Trophoblast cell (in vitro differentiated cells and primary cell): Measurements from ENCODE around the gene TMEM213.

Experiments
- DNase-seq, 2 donors: peaks; one replicate each; pipeline ENCODE4 v3.0.0-alpha.2; 2016
- H2AFZ ChIP-seq: 2 replicates; pipeline ENCODE4 v1.6.1; 2013; ENCODE audit warnings: low read length, moderate library complexity, mild to moderate bottlenecking; ENCODE audit not compliant: insufficient read depth, poor library complexity
- H2AK5ac ChIP-seq: 2 replicates; pipeline ENCODE4 v1.6.1; 2013; ENCODE audit warnings: mild to moderate bottlenecking, low read length
- H2BK120ac ChIP-seq: 2 replicates; pipeline ENCODE4 v1.6.1; 2013; ENCODE audit warnings: low read length, mild to moderate bottlenecking, moderate library complexity; ENCODE audit not compliant: insufficient read depth, poor library complexity
- H2BK12ac ChIP-seq: 2 replicates; pipeline ENCODE4 v1.6.1; 2013; ENCODE audit warnings: mild to moderate bottlenecking, low read length, moderate library complexity
- H2BK5ac ChIP-seq: 2 replicates; pipeline ENCODE4 v1.6.1; 2013; ENCODE audit warnings: low read length, low read depth, moderate library complexity, mild to moderate bottlenecking; ENCODE audit not compliant: poor library complexity
- H3K14ac ChIP-seq: 2 replicates; pipeline ENCODE4 v1.6.1; 2013; ENCODE audit warnings: mild to moderate bottlenecking, low read length
- H3K18ac ChIP-seq: 2 replicates; pipeline ENCODE4 v1.6.1; 2013; ENCODE audit warnings: mild to moderate bottlenecking, low read length
- H3K23ac ChIP-seq: 2 replicates; pipeline ENCODE4 v1.6.1; 2013; ENCODE audit warnings: low read length
- H3K27ac ChIP-seq: 2 replicates; pipeline ENCODE4 v1.5.1; 2013; ENCODE audit warnings: low read depth, mild to moderate bottlenecking, inconsistent platforms, low read length, moderate library complexity
- H3K27me3 ChIP-seq: 2 replicates; pipeline ENCODE4 v1.6.1; 2013; ENCODE audit warnings: inconsistent platforms, mild to moderate bottlenecking, low read length, moderate library complexity; ENCODE audit not compliant: insufficient read depth
- H3K36me3 ChIP-seq, 2 experiments: 1 replicate in 1 of 2; 2 replicates in 1 of 2; pipeline ENCODE4 v1.6.1; 2013; ENCODE audit warnings: low read length in 2 of 2, mild to moderate bottlenecking in 2 of 2, moderate library complexity in 1 of 2; ENCODE audit not compliant: insufficient read depth in 2 of 2, control insufficient read depth in 1 of 2
- H3K4ac ChIP-seq: 2 replicates; pipeline ENCODE4 v1.6.1; 2013; ENCODE audit warnings: low read depth, mild to moderate bottlenecking, low read length, moderate library complexity
- H3K4me1 ChIP-seq, 2 experiments: 1 replicate in 1 of 2; 2 replicates in 1 of 2; pipeline ENCODE4 v1.6.1; 2013; ENCODE audit warnings: low read length in 2 of 2, mild to moderate bottlenecking in 2 of 2, moderate library complexity in 1 of 2; ENCODE audit not compliant: insufficient read depth in 2 of 2, control insufficient read depth in 1 of 2
- H3K4me2 ChIP-seq: 2 replicates; pipeline ENCODE4 v1.6.1; 2013; ENCODE audit warnings: inconsistent platforms, mild to moderate bottlenecking, low read length, moderate library complexity
- H3K4me3 ChIP-seq: 2 replicates; pipeline ENCODE4 v1.5.1; 2013; ENCODE audit warnings: mild to moderate bottlenecking, low read depth, low read length, inconsistent platforms
- H3K79me1 ChIP-seq: one replicate; pipeline ENCODE4 v1.6.1; 2013; ENCODE audit warnings: low read length
- H3K79me2 ChIP-seq: 2 replicates; pipeline ENCODE4 v1.6.1; 2013; ENCODE audit warnings: low read length, mild to moderate bottlenecking; ENCODE audit not compliant: control insufficient read depth, insufficient read depth, poor library complexity
- H3K9ac ChIP-seq: 2 replicates; pipeline ENCODE4 v1.6.1; 2013; ENCODE audit warnings: mild to moderate bottlenecking, low read length
- H3K9me3 ChIP-seq: 2 replicates; pipeline ENCODE4 v1.6.1; 2013; ENCODE audit warnings: low read depth, mild to moderate bottlenecking, control low read depth, inconsistent platforms, low read length; ENCODE audit not compliant: insufficient read depth
- H4K12ac ChIP-seq: 2 replicates; pipeline ENCODE4 v1.6.1; 2013; ENCODE audit warnings: low read depth, mild to moderate bottlenecking, low read length, moderate library complexity
- H4K8ac ChIP-seq: 2 replicates; pipeline ENCODE4 v1.6.1; 2013; ENCODE audit warnings: low read depth, mild to moderate bottlenecking, low read length, moderate library complexity
- H4K91ac ChIP-seq: one replicate; pipeline ENCODE4 v1.6.1; 2013; ENCODE audit warnings: low read depth, mild to moderate bottlenecking, low read length, moderate library complexity
- WGBS: extraction: QIAGEN DNeasy Blood & Tissue Kit; methylation state at CpG from one replicate; pipeline ENCODE4 v1.1.7; 2013; ENCODE audit warnings: missing lambda C conversion rate; ENCODE audit not compliant: insufficient read length, insufficient coverage; ENCODE audit errors: extremely low coverage; 5-methylcytosine and 5-hydroxymethylcytosine counted together

The TMEM213 gene

DNA sequence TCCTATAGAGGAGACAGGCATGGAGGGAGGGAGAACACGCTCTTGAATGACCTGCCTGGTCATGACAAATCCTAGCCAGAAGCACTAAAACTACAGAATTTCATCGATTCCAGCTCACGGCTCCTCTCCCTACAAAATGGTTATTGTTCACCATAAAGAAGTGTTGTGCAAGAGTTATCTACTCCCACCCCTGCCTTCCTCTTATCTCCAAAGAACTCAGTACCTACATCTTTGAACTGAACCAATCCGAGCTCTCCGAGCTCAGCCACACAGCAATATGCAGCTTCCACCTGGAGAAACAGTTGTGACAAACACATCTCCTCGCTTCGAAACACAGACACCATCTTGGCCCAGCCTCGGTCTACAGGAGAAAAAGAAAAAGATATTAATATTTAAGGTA lies 26.9 kb upstream of the TMEM213 start:
- Histone ChIP-seq H2BK5ac (no peak overlapping the region), H3K79me1 (no peaks in the 10 kb centered on the region), H3K14ac (no peak overlapping the region), H3K79me2 (no peaks in the 10 kb centered on the region), H3K9me3 (no peaks in the 10 kb centered on the region), H3K23ac (no peak overlapping the region), H3K9ac (no peak overlapping the region), H3K4me1 (peaks cover 6 to 8% of the 10 kb centered on the region in 2 experiments), H3K4ac (no peak overlapping the region), H3K27me3 (no peaks in the 10 kb centered on the region), H3K18ac (no peak overlapping the region), H2AFZ (no peak overlapping the region), H3K36me3 (no peaks in the 10 kb centered on the region), H3K4me3 (no peak overlapping the region), H2BK12ac (no peak overlapping the region), H3K4me2 (no peak overlapping the region), H4K12ac (no peak overlapping the region), H4K8ac (no peak overlapping the region), H4K91ac (no peak overlapping the region), H2AK5ac (no peak overlapping the region), H2BK120ac (no peak overlapping the region), H3K27ac (no peak overlapping the region)
- DNase-seq = no peak
- no CpG with 5 or more reads among the region's 8 CpGs for WGBS

DNA sequence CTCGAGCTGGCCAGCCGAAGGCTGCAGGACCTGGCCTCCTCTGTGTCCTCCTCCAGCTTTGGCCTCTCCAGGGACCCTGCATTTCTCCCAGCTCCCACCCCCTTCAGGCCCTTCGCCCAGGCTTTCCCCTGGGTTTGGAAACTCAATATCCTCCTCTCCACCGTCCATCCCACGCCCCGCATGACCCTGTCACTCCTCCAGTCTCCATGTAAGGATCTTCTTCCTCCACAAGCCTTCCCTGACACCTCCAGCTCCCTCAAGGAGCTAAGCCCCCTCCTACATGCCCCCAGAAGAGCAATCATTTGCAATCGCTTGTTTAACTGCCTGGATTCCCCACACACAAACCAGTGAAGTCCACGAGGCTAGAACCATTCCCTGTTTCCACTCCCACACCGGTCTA lies 24.6 kb upstream of the TMEM213 start:
- Histone ChIP-seq H2AK5ac (no peak overlapping the region), H2BK12ac (no peak overlapping the region), H4K8ac (no peak overlapping the region), H3K9ac (no peak overlapping the region), H3K18ac (no peak overlapping the region), H2BK5ac (no peak overlapping the region), H3K36me3 (no peaks in the 10 kb centered on the region), H3K23ac (no peak overlapping the region), H3K4me2 (no peak overlapping the region), H3K9me3 (no peaks in the 10 kb centered on the region), H3K27me3 (no peaks in the 10 kb centered on the region), H2AFZ (no peak overlapping the region), H3K4me1 (peaks cover 8% of the 10 kb centered on the region in 2 experiments), H3K14ac (no peak overlapping the region), H3K4me3 (no peak overlapping the region), H4K91ac (no peak overlapping the region), H3K79me1 (no peaks in the 10 kb centered on the region), H3K79me2 (no peaks in the 10 kb centered on the region), H3K4ac (no peak overlapping the region), H4K12ac (no peak overlapping the region), H3K27ac (no peak overlapping the region), H2BK120ac (no peak overlapping the region)
- WGBS = no CpG with 5 or more reads among the region's 9 CpGs
- no peak for DNase-seq

DNA sequence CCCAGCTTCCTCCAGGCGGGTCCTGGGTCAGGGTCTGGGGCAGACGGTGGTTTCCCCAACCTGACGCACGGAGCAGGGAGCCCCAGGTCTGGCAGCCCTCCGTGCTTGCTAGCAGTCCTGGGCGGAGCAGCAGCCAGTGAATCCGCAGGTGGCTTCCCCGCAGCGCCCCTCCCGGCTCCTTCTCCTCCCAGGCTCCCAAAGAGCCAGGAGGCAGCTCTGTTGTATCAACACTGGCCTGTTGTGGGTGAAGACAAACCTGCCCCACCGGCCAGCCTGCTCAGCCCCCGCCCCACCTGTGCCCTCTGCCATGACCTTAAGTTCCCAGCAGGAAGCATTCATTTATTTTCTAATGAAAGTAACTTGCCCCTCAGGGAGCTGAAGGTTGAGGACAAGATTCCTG lies 24.0 kb upstream of the TMEM213 start:
- Histone ChIP-seq H4K12ac (no peak overlapping the region), H2AFZ (no peak overlapping the region), H3K4ac (no peak overlapping the region), H3K4me3 (no peak overlapping the region), H3K79me1 (no peaks in the 10 kb centered on the region), H3K79me2 (no peaks in the 10 kb centered on the region), H3K23ac (no peak overlapping the region), H4K91ac (no peak overlapping the region), H2BK5ac (no peak overlapping the region), H3K9me3 (no peaks in the 10 kb centered on the region), H2AK5ac (no peak overlapping the region), H2BK120ac (no peak overlapping the region), H4K8ac (no peak overlapping the region), H3K14ac (no peak overlapping the region), H3K4me1 (peaks cover 6 to 8% of the 10 kb centered on the region in 2 experiments), H2BK12ac (no peak overlapping the region), H3K27ac (no peak overlapping the region), H3K36me3 (no peaks in the 10 kb centered on the region), H3K27me3 (no peaks in the 10 kb centered on the region), H3K18ac (no peak overlapping the region), H3K4me2 (peak overlapping the region; percentile 8), H3K9ac (no peak overlapping the region)
- WGBS = no CpG with 5 or more reads among the region's 12 CpGs
- no peak for DNase-seq

DNA sequence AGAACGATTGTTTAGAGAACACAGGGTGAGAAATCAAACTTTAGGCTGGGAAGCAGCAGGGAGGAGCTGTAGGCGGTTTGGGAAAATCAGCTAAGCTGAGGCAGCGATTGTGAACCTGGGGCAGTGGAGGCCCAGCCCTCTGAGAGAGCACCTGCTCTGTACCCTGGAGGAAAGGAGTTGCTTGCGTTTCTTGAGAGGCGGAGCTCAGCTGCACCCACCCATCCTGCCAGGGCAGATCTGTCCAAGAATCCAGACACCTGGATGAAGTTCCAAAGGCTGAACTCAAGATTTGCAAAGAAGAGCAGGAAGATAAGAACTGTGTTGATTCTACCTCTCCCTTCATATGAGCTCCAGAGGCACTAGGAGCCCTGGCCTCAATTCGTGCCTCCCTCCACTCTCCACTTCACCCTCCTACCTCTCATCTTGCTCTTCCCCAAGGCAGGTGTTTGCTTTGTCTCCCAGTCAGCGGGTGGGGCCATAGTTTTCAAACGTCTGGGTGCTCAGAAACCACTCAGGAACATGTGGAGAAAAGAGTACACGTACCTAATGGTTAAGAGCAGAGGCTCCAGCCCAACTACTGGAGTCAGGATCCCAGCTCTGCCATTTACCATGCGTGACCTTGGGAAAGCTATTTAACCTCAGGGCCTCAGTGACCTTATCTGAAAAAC lies 21.5 kb upstream of the TMEM213 start:
- no CpG with 5 or more reads among the region's 10 CpGs for WGBS

More for the DNA sequence above, 21.5 kb upstream of the TMEM213 start:
- H3K4me2 ChIP-seq = no peak overlapping the region
- H2BK12ac ChIP-seq = no peak overlapping the region
- no peaks in the 10 kb centered on the region for H3K9me3 ChIP-seq
- H3K79me2 ChIP-seq = no peaks in the 10 kb centered on the region
- H3K9ac ChIP-seq = no peak overlapping the region
- H2AFZ ChIP-seq = no peak overlapping the region
- H2AK5ac ChIP-seq = no peak overlapping the region
- H4K8ac ChIP-seq = no peak overlapping the region
- no peaks in the 10 kb centered on the region for H3K27me3 ChIP-seq
- peaks cover 6 to 8% of the 10 kb centered on the region in 2 experiments for H3K4me1 ChIP-seq
- H3K18ac ChIP-seq = no peak overlapping the region
- H2BK120ac ChIP-seq = no peak overlapping the region
- no peaks in the 10 kb centered on the region for H3K79me1 ChIP-seq
- H3K4me3 ChIP-seq = no peak overlapping the region
- no peak overlapping the region for H3K4ac ChIP-seq
- H3K27ac ChIP-seq = peak overlapping the region; percentile 46
- H3K36me3 ChIP-seq = no peaks in the 10 kb centered on the region
- no peak overlapping the region for H4K91ac ChIP-seq
- no peak for DNase-seq
- no peak overlapping the region for H4K12ac ChIP-seq
- no peak overlapping the region for H3K14ac ChIP-seq
- no peak overlapping the region for H2BK5ac ChIP-seq
- no peak overlapping the region for H3K23ac ChIP-seq
